GM18867 (cell line): ENCODE results near the gene TLK1.
A peak's percentile ranks its signal among the peaks of the same experiment; 100 is the strongest.

Experiments used
- ATAC-seq: cut with Tn5 transposase; IDR thresholded peaks from one replicate; pipeline ENCODE4 v1.9.1; 2021; ENCODE audit warnings: mild to moderate bottlenecking, moderate library complexity; ENCODE audit not compliant: unreplicated experiment

Gene TLK1

GRCh38 chr2:171160119-171160955, at the start of gene TLK1:
TLK1 (minus strand) TSS chr2:171160893; CDS start chr2:171160428, 465 bp downstream.
- peak; percentile 66 for ATAC-seq

- no peak for ATAC-seq
These were observed 49.6 kb upstream of the TLK1 start for GRCh38 chr2:171210216-171210863.

- no peak for ATAC-seq
These were observed 48.0 kb upstream of the TLK1 start for GRCh38 chr2:171208657-171209056.

DNA sequence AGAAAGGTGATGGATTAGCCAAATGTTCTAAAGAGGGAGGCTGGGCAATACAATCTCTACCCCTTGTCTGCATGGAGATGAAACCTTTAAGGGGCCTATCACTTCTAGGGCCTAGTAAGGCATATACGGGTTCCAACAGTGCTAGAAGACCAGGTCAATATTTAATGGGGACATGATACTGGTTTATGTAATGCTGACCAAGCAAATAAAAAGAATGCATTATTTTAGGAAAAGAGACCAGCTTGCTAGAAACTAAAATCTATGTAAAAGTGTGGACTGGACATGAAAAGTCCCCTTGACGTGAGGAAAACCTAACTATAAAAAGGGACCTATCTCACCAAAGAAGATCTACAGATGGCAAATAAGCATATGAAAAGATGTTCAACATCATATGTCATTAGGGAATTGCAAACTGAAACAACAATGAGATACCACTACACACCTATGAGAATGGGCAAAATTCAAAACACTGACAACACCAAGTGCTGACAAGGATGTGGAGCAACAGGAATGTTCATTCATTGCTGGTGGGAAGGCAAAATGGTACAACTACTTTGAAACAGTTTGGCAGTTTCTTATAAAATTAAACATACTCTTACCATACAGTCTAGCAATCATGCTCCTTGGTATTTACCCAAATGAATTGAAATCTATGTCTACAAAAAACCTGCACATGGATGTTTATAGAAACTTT, 45.9 kb upstream of the TLK1 start:
- no peak for ATAC-seq

- no peak for ATAC-seq
These were observed 44.9 kb upstream of the TLK1 start for GRCh38 chr2:171205551-171205950.

GRCh38 chr2:171201767-171202166, 41.1 kb upstream of the TLK1 start:
- no peak for ATAC-seq

- ATAC-seq = no peak
These were observed 40.6 kb upstream of the TLK1 start for GRCh38 chr2:171201271-171201670.

GRCh38 chr2:171200469-171200868, 39.8 kb upstream of the TLK1 start:
- no peak for ATAC-seq

DNA sequence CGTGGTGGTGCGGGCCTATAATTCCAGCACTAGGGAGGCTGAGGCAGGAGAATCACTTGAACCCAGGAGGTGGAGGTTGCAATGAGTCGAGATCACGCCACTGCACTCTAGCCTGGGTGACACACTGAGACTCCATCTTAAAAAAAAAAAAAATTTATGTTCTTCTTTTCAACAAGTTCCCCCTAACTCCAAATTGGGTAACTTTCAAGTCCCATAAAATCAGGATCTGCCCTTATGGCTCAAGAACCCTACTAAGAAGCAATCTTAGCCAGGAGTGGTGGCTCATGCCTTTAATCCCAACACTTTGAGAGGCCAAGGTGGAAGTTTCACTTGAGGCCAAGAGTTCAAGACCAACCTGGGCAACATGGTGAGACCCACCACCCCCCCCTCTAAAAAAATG, 30.3 kb upstream of the TLK1 start:
- no peak for ATAC-seq

DNA sequence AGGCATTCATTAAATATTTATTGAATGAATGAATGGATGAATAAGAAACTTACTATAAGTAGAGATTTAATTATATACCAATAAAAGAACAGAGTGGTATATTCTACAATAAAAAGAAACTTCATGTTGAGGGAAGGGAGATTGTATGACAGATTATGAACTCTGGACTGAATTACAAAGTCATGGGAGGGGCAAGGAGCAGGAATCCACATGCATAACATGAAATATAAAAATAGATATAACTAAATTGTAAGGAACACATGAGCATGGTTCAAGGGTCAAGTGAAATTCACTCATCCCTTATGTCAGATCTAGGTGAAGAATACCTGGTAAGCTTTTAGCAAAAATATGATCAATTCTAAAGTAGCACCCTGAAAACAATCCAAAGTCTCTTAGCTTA, 27.1 kb upstream of the TLK1 start:
- no peak for ATAC-seq

- no peak for ATAC-seq
These were observed 26.5 kb upstream of the TLK1 start for GRCh38 chr2:171187177-171187576.

- no peak for ATAC-seq
These were observed 25.2 kb upstream of the TLK1 start for GRCh38 chr2:171185941-171186340.

GRCh38 chr2:171185165-171185818, 24.6 kb upstream of the TLK1 start:
- no peak for ATAC-seq

DNA sequence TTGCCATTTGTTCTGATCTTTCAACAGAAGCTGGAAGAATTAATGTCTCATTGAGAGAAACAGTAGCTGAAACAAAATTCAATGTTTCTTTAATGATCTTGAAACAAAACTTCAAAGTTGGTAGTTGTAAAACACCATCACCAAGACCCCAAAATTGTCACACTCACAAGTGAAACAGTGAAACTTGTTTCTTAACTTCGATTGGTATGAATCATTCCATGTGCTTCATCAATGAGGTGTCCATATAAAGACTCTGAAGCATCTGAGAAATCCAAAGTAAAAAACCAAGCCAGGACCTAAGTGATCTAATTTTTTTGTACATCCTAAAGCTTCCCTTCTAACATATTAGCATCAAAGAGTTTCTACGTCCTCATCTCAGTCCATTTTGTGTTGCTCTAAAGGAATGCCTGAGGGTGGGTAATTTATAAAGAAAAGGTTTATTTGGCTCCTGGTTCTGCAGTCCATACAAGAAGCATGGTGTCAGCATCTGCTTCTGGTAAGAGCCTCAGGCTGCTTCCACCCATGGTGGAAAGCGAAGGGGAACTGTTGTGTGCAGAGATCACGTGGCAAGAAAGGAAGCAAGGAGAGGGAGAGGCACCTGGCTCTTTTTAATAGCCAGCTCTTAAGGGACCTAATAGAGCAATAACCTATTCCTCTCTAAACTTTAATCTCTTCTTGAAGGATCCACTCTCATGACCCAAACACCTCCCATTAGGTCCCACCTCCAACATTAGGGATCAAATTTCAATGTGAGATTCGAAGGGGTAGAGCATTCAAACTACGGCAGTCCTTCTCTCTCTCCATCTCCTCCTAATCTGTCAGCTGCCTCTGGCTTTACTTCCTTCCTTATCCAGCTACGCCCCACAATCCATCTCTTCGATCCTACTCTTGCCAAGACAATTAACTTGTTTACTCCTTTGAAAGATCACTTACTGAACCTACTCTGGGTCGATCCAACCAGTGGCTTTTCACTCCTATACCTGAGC, 20.7 kb upstream of the TLK1 start:
- no peak for ATAC-seq

DNA sequence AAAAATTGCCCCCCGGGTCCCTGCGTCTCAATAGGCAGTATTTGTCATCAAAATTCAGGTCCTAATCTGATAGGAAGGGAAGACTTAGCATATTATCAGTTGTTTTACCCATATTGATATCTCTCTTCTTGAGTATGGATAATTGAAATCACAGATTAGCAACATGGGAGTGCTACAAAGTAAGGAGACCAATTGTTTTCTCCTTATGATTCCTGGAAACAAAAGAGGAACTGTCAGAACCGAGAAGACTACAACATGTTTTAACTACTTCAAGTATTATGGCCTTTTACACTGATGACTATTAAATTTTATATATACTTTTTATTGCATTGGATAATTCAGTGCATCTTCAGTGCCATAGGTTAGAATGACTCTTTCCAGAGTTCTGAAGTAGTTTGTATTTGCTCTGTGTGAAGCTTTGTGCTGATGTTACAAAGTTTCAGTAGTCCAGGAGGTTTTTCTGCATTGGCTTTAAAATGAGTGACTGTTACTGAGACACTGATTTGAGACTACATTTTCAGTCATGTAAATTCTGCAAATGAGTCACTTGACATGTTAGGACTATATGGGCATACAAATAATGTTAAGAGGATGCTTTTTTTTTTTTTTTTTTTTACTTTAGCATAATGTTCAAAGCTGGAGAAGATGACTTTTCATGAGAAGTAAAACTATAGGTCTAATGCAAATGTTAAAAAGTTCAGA, 19.7 kb upstream of the TLK1 start:
- no peak for ATAC-seq

DNA sequence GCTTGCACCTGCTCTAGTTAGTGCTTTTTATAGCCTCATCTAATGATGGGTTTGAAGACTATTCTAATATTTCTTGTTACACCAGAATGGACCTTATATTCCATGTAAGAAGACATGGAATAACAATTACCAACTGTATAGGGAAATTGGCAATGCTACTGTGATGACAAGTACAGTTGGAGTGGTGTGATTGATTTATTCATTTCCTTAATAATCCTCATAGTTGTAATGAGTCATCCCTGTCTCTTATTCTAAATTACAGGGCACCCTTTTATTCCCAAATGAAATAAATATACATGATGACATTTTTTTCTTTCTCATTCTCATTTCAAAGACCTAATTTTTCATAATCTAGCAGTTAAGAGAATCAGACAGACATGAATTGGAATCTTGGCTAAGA, 18.3 kb upstream of the TLK1 start:
- ATAC-seq = no peak

DNA sequence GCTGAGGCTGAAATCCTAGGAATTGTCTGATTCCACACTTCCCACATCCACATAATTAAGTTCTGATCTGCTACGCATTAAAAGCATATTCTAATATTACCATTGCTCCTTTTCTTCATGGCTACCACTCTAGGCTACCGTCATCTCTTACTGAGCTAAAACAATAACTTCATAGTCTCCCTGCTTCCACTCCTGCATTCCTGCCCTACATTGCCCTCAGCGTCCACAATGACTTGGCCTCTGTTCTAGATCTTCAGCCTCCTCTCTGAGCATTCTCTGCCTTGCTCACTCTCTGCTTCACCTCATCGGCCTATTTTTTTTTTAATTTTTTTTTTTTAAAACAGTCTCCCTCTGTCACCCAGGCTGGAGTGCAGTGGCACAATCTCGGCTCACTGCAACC, 15.8 kb upstream of the TLK1 start:
- no peak for ATAC-seq

GRCh38 chr2:171174075-171174474, 13.4 kb upstream of the TLK1 start:
- ATAC-seq = no peak

DNA sequence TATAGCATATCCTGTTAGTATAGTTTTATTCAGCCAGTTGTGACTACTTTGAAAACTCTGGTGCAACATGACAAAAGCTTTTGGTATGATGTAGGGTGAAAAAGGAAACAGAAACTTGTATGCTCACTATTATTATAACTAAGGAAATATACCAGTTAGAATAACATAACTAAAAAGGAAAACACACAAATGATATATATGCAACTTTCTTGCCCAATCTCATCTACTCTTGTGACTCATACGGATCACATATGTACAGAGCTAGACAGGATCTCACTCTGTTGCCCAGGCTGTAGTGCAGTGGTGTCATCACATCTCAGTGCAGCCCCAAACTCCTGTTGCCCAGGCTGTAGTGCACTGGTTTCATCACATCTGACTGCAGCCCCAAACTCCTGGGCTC, 12.4 kb upstream of the TLK1 start:
- peak; percentile 40 for ATAC-seq

DNA sequence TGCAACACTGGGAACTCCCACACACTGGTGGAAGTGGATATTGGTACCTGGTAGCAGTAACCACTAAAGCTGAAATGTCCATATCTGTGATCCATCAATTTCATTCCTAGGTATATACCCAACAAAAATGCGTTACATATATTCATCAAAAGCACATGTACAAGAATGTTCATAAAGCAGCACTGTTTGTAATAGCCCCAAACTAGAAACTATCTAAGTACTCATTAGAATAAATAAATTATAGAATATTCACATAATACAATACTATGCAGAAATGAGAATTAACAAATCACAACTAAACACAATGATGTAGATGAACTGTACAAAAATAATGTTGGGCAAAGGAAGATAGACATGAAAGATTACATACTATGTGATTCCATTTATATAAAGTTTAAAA, 11.1 kb upstream of the TLK1 start:
- no peak for ATAC-seq
